ENCODE measurements around the gene IGFN1. TPM values are rescaled to one million over a fixed set of nuclear protein-coding genes. Genes with fewer than 3 reads are reported as not detected.

IGFN1 gene
- total RNA-seq, 1 experiment from 2014 or later: 4.3 TPM

DNA sequence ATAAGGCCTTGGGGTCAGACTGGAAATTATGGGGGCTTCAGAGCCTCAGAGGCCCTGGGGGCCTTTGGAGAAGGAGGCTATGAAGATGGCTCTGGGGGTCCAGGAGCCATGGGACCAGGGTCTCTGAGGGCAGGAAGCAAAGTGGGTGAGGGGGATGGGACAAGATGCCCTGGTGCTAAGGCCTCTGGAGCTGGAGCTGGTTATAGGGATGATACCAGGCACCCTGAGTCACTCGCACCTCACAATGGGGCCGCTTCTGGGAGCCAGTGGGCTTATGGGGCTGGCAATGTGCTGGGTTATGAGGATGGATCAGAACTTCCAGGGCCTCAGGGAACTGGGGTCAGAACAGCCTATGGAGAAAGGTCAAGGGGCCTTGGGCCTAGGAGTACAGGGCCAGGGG lies 17.6 kb downstream of the IGFN1 start:
- Histone ChIP-seq H3K4me3 (no peak overlapping the region), H3K4me1 (replicated peaks; ENCODE audit: insufficient read depth) (no peaks in the 10 kb centered on the region), H3F3A (ENCODE audit: insufficient read depth, low read depth) (no peaks in the 10 kb centered on the region), H2AFZ (no peak overlapping the region), H3K79me2 (ENCODE audit: low read depth) (no peaks in the 10 kb centered on the region), H3K4me2 (no peak overlapping the region), H3K27ac (no peak overlapping the region), H4K20me1 (ENCODE audit: insufficient read depth) (no peaks in the 10 kb centered on the region), H3K36me3 (ENCODE audit: low read depth) (no peaks in the 10 kb centered on the region), H3K9me2 (ENCODE audit: insufficient read depth) (no peaks in the 10 kb centered on the region), H3K27me3 (ENCODE audit: insufficient read depth, low read depth) (no peaks in the 10 kb centered on the region), H3K9me3 (ENCODE audit: insufficient read depth, low read depth) (no peaks in the 10 kb centered on the region)
- ChIA-PET POLR2A (ENCODE audit: unreplicated experiment) (no interaction called here), CTCF (no interaction called here)
- BruUV-seq (replicated peaks): no TSS peak
- no peak for DNase-seq
- TF ChIP-seq EZH2 (IDR thresholded peaks at IDR 0.05; ENCODE audit: low read depth) (no peak), CTCF (conservative IDR thresholded peaks at IDR 0.05) (no peak)
- intact Hi-C loops (cut with micrococcal nuclease; ENCODE audit: unreplicated experiment): no loop called here

- Histone ChIP-seq H3K36me3 (ENCODE audit: low read depth) (no peaks in the 10 kb centered on the region), H3K9me2 (ENCODE audit: insufficient read depth) (no peaks in the 10 kb centered on the region), H2AFZ (no peak overlapping the region), H3K27me3 (ENCODE audit: insufficient read depth, low read depth) (no peaks in the 10 kb centered on the region), H3K27ac (no peak overlapping the region), H3K4me3 (no peak overlapping the region), H3F3A (ENCODE audit: insufficient read depth, low read depth) (no peaks in the 10 kb centered on the region), H3K4me2 (no peak overlapping the region), H3K79me2 (ENCODE audit: low read depth) (no peaks in the 10 kb centered on the region), H4K20me1 (ENCODE audit: insufficient read depth) (no peaks in the 10 kb centered on the region), H3K9me3 (ENCODE audit: insufficient read depth, low read depth) (no peaks in the 10 kb centered on the region), H3K4me1 (replicated peaks; ENCODE audit: insufficient read depth) (no peaks in the 10 kb centered on the region)
- intact Hi-C loops (cut with micrococcal nuclease; ENCODE audit: unreplicated experiment): no loop called here
- no peak for DNase-seq
- POLR2A ChIA-PET (ENCODE audit: unreplicated experiment): interaction anchor here (0.6 kb wide), 1 partner anchor 276 kb away, joined by 4 read pairs; no protein-coding TSS in a partner anchor
- BruUV-seq (replicated peaks): no TSS peak
- CTCF ChIA-PET: no interaction called here
- TF ChIP-seq CTCF (conservative IDR thresholded peaks at IDR 0.05): no peak
- no peak for TF ChIP-seq EZH2 (IDR thresholded peaks at IDR 0.05; ENCODE audit: low read depth)
Measured at GRCh38 chr1:201212056-201212455, 21.4 kb downstream of the IGFN1 start.

DNA sequence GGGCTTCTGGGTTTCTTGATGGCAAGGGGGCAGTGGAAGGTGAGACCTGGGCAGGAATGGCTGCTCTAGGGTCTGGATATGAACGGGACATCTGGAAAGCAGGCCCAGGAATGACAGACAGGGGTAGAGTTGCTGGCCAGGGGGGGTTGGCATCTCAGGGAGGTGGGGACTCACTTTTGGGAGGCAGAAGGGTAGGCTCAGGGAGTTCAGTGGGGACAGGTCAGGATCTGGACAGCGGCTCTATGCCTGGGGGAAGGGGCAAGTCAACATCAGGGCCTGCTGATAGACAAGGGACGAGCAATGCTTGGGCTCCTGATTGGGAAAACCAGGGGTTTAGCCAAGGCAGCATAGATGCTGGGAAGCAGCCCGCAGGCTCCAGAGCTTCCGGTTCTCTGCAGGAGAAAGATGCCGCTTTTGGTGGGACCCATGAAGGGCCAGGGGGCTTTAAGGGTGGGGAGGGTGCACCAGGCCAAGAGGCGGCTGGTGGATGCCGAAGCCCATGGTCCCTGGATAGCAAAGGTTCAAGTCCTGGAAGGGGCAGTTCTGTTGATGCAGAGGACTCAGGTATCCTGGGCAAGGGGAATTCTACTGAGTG lies 21.9 kb downstream of the IGFN1 start:
- no peak overlapping the region for H3K4me3 ChIP-seq
- no peaks in the 10 kb centered on the region for H3K4me1 ChIP-seq (replicated peaks; ENCODE audit: insufficient read depth)
- BruUV-seq (replicated peaks): no TSS peak
- H3K36me3 ChIP-seq (ENCODE audit: low read depth): no peaks in the 10 kb centered on the region
- CTCF ChIA-PET: no interaction called here
- H4K20me1 ChIP-seq (ENCODE audit: insufficient read depth): no peaks in the 10 kb centered on the region
- intact Hi-C loops (cut with micrococcal nuclease; ENCODE audit: unreplicated experiment): no loop called here
- POLR2A ChIA-PET (ENCODE audit: unreplicated experiment): interaction anchor here (0.6 kb wide), 1 partner anchor 277 kb away, joined by 4 read pairs; no protein-coding TSS in a partner anchor
- no peaks in the 10 kb centered on the region for H3K9me2 ChIP-seq (ENCODE audit: insufficient read depth)
- H2AFZ ChIP-seq: no peak overlapping the region
- H3K27me3 ChIP-seq (ENCODE audit: insufficient read depth, low read depth): no peaks in the 10 kb centered on the region
- TF ChIP-seq CTCF (conservative IDR thresholded peaks at IDR 0.05) (no peak), EZH2 (IDR thresholded peaks at IDR 0.05; ENCODE audit: low read depth) (no peak)
- no peak overlapping the region for H3K4me2 ChIP-seq
- no peaks in the 10 kb centered on the region for H3F3A ChIP-seq (ENCODE audit: insufficient read depth, low read depth)
- H3K79me2 ChIP-seq (ENCODE audit: low read depth): no peaks in the 10 kb centered on the region
- no peak for DNase-seq
- H3K27ac ChIP-seq: no peak overlapping the region
- H3K9me3 ChIP-seq (ENCODE audit: insufficient read depth, low read depth): no peaks in the 10 kb centered on the region
